Measurements from ENCODE around the gene SLC25A43. TPM values are rescaled to one million over a fixed set of nuclear protein-coding genes. Genes with fewer than 3 reads are reported as not detected.

The SLC25A43 gene
- total and polyA plus RNA-seq, 2 of the 8 experiments (the other 6 are each of a cell fraction or from before 2014, with no cell fraction given) = 3.1 to 5.8 TPM

GRCh38 chrX:119488749-119489148, 89.6 kb downstream of the SLC25A43 start (continued):
- TF ChIP-seq EP300 (IDR thresholded peaks at IDR 0.05; ENCODE audit: borderline replicate concordance in 1 of 2, low read depth in 2 of 2, low read length in 2 of 2) (no peak), FOSL1 (IDR thresholded peaks at IDR 0.05; ENCODE audit: insufficient read depth, low read depth, low read length) (no peak), SAP30 (IDR thresholded peaks at IDR 0.05; ENCODE audit: insufficient read depth, insufficient replicate concordance, low read length) (no peak), RAD21 (IDR thresholded peaks at IDR 0.05 in 1 of 2, conservative IDR thresholded peaks at IDR 0.05 in 1 of 2; ENCODE audit: low read depth in 2 of 2, low read length in 2 of 2) (peak; percentile 29 to 53; a peak in 3 of 4 replicates)
